Lower lobe of right lung (tissue), 2 donors: ENCODE data around the gene PALD1. TPM values are rescaled to one million over a fixed set of nuclear protein-coding genes. Genes with fewer than 3 reads are reported as not detected.
A peak's percentile ranks its signal among the peaks of the same experiment; 100 is the strongest.

Experiments
- ATAC-seq, 2 donors: fragments of 200-7000 bp; cut with Tn5 transposase; one replicate each; pipeline ENCODE4 v1.9.1; 2020 to 2022; ENCODE audit warnings: mild to moderate bottlenecking in 2 of 2, moderate library complexity in 2 of 2
- DNase-seq: peaks from one replicate; pipeline ENCODE4 v3.0.0-alpha.2; 2020
- H3K27ac ChIP-seq: fragments of 200-600 bp; one replicate; pipeline ENCODE4 v1.8.0; 2022
- H3K27me3 ChIP-seq: fragments of 200-600 bp; one replicate; pipeline ENCODE4 v1.8.0; 2022; ENCODE audit warnings: low read depth
- H3K36me3 ChIP-seq: fragments of 200-600 bp; one replicate; pipeline ENCODE4 v1.8.0; 2022; ENCODE audit warnings: mild to moderate bottlenecking
- H3K4me1 ChIP-seq: fragments of 200-600 bp; one replicate; pipeline ENCODE4 v1.8.0; 2022
- H3K4me3 ChIP-seq: fragments of 200-600 bp; one replicate; pipeline ENCODE4 v1.8.0; 2022; ENCODE audit warnings: mild to moderate bottlenecking
- H3K9me3 ChIP-seq: fragments of 200-600 bp; one replicate; pipeline ENCODE4 v1.8.0; 2022
- intact Hi-C: fragments of 100-400 bp; cut with DNase I; formaldehyde crosslinking; loops from one replicate; pipeline ENCODE4 v1.11.0; 2022
- long read RNA-seq: library from polyadenylated mRNA; unstranded; transcript quantifications from one replicate; pipeline ENCODE4 v2.0.0, GENCODE V29; 2021
- total RNA-seq: library from RNA; stranded (reverse); fragmentation: NEBNext Ultra II Directional; extraction: Animal tissue kit (Norgen Biotek cat#: 25700); gene quantifications from one replicate; pipeline ENCODE4 v1.2.1, GENCODE V29; 2021
- TF ChIP-seq, protein P1 (sequence below): fragments of 200-600 bp; IDR thresholded peaks from one replicate; pipeline ENCODE4 v1.8.0; 2022; ENCODE audit warnings: antibody characterized with exemption, mild to moderate bottlenecking
- donor health status: DM: no; HTN: yes; CAD: no; lungs with severe emphysema.

Gene PALD1
- 16.0 TPM for total RNA-seq
- long read RNA-seq, full-length matches to known transcripts, result 13 of 48 reads
- long read RNA-seq, partial matches to known transcripts, result 24 of 48 reads
- long read RNA-seq, other reads (novel, unspliced or antisense), result 11 of 48 reads

DNA sequence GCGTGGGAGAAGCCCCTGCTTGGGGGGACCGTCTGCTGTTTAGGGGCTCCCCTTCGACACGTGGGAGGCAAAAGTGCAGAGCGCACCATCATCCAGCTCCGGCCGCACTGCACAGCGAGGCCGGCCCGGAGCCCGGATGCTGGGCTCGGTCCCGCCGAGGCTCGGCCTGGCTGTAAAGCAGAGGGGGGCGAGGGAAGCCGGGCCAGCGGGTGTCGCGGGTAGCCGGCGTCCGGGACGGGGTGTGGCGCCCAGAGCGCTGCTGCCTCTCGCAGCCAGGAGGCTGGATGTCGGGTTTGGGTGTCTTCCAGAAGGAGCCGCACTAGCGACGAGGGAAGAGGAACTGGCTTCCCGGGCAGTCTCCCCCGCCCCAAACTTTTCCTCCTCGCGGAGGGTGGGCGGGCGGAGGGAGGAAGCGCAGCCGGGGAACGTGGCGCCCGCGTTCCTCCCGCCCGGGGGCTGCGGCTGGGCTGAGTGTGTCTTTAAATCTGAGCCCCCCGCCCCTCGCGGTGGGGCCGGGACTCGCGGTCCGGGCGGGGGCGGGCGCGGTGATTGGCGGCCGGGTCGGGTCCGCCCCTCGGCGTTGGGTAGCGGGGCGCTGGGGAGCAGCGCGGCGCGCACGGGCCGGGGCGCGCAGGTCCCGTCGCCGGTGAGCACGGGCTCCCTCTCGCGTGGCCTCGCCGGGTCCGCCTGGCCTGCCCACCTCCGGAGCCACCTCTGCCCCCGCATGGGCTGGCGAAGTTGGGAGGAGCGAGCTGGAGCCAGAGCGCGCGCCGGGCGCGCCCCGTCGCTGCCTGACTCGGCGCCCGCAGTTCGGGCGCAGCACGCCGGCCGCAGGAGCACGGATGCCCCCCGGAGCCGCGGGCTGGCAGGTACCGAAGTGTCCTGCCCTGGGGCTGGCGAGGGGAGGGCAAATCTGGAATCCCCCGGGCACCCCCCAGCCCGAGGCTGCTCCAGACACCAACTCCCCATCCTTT lies at the start of gene PALD1:
TSS of gene PALD1 (plus strand) at position 577 of the 974 bp plus-strand sequence. CDS start 47,185 bp downstream, outside the sequence.
- Histone ChIP-seq H3K4me3 (peak within 1 kb of the TSS; percentile 71), H3K27ac (peak within 1 kb of the TSS; percentile 81), H3K9me3 (no peaks in the 10 kb centered on the region), H3K27me3 (peaks cover 5% of the 10 kb centered on the region), H3K4me1 (peaks cover 59% of the 10 kb centered on the region), H3K36me3 (no peaks in the 10 kb centered on the region)
- ATAC-seq (peak; percentile 62 to 71), DNase-seq (peak; percentile 78)
- TF ChIP-seq, protein P1, sequence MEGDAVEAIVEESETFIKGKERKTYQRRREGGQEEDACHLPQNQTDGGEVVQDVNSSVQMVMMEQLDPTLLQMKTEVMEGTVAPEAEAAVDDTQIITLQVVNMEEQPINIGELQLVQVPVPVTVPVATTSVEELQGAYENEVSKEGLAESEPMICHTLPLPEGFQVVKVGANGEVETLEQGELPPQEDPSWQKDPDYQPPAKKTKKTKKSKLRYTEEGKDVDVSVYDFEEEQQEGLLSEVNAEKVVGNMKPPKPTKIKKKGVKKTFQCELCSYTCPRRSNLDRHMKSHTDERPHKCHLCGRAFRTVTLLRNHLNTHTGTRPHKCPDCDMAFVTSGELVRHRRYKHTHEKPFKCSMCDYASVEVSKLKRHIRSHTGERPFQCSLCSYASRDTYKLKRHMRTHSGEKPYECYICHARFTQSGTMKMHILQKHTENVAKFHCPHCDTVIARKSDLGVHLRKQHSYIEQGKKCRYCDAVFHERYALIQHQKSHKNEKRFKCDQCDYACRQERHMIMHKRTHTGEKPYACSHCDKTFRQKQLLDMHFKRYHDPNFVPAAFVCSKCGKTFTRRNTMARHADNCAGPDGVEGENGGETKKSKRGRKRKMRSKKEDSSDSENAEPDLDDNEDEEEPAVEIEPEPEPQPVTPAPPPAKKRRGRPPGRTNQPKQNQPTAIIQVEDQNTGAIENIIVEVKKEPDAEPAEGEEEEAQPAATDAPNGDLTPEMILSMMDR, result peak; percentile 30
- intact Hi-C loops, result no loop called here

DNA sequence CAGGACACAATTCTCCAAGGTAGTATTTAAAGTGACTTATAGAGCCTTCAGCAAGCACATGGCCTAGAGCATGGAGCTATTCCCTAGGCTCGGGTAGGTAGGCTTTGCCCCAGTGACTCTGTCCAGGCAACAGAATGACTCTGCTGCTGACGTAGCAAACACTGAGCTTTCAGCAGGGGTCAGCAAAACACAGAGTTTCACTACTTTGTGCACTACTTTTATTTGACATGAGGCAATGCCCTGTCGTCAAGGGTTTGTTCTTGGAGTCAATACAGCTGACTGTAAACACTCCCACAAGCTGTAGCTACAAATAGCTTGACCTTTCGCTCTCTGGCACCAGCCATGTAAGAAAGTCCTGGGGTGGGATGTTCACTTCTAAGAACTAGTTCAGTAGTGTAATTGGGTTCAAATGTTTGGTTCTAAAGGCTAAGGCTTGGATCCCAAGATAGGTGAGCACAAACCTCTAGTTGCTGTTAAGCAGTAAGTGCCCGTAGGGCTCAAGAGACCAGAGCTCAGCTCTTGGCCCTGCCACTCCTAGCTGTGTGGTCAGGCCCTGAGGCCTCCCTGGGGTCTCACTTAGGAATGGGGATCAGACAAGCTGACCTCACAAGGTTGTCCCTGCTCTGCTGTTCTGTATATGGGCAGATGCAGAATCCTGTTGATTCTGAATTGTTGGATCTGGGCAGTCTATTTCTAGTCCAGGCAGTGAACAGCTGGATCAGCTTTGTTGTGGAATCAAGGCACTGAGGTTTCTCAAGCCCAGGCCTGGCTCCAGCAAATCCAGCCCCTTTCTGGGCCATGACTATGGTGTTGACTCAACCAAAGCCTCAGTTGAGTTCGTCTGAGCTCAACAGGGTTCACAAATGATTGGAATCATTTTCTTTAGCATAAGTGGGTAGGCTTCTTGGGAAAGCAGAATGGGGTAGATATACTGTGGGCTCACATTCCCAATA lies 47.8 kb upstream of the PALD1 start:
- ATAC-seq (peak; percentile 93 to 94), DNase-seq (no peak)
- H3K36me3 ChIP-seq, result peaks cover 31% of the 10 kb centered on the region
- peak overlapping the region; percentile 66 for H3K27ac ChIP-seq
- no peaks in the 10 kb centered on the region for H3K27me3 ChIP-seq
- intact Hi-C loops, result no loop called here
- H3K4me1 ChIP-seq, result peaks cover 44% of the 10 kb centered on the region
- TF ChIP-seq, protein P1, result peak; percentile 23
- no peak overlapping the region for H3K4me3 ChIP-seq
- H3K9me3 ChIP-seq, result no peaks in the 10 kb centered on the region

DNA sequence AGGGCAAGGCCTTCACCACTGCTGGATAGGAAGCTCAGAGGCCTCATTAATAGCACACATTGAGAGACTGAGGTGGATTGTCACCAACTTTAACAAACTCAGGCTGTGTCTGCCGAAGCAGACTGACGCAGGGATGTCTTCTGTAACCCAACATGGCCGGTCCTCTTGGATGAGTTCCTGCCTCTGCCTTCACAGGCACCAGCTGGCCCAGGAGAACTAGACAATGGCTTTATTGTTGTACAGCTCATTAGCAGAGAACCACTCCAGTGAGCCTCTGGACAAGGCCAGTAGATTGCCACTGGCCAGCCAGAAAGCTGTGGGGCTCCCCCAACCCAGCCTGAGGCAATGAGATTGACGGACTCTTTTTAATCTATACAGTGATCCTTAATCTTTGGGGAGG lies 46.5 kb upstream of the PALD1 start:
- Histone ChIP-seq H3K27me3 (no peaks in the 10 kb centered on the region), H3K36me3 (peaks cover 18% of the 10 kb centered on the region), H3K4me3 (no peak overlapping the region), H3K27ac (peak overlapping the region; percentile 62), H3K4me1 (peaks cover 44% of the 10 kb centered on the region), H3K9me3 (no peaks in the 10 kb centered on the region)
- TF ChIP-seq, protein P1, result no peak
- intact Hi-C loops, result no loop called here
- DNase-seq (no peak), ATAC-seq (no peak)

DNA sequence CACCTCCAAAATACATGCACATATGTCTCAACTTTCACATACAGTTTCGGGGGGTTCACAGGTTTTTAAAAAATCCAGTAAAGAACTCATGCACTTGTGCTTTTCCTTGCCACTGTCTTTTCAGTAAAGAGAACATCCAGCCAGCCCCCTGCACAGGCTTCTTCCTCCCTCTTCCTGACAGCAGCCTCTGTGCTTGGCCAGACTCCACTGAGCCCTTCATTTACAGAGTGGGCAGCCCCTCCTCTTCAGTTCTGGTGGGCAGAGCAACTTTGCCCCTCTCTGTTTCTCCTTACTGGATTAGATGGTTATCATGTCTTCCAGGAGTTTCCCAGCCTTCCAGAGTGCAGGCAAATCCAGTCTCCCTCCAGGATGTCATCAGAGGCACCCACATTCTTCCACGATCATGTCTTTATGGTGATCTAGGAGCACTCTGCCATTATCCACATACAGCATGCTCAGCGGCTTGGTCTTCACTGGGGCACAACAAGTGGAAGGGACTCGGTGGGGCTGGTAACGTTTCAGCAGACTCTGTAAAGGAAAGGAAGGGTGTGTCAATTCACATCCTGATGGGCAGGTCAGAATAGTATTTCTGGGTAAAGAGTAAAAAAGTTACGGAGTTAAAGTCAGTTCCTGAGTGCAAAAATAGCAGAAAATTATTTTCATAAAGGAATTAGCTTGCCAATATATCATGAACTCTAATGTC lies 45.9 kb upstream of the PALD1 start:
- H3K36me3 ChIP-seq, result peaks cover 12% of the 10 kb centered on the region
- DNase-seq (no peak), ATAC-seq (no peak)
- no peaks in the 10 kb centered on the region for H3K9me3 ChIP-seq
- no peak overlapping the region for H3K4me3 ChIP-seq
- no peaks in the 10 kb centered on the region for H3K27me3 ChIP-seq
- TF ChIP-seq, protein P1, result no peak
- peak overlapping the region; percentile 34 for H3K27ac ChIP-seq
- intact Hi-C loops, result no loop called here
- peaks cover 44% of the 10 kb centered on the region for H3K4me1 ChIP-seq
